PC-9 (cell line): ENCODE results near the gene TCF12.

Experiments used
- EZH2 ChIP-seq: fragments of 200-600 bp; sonication (generic); IDR thresholded peaks from 2 replicates; pipeline ENCODE4 v1.8.0; 2017; ENCODE audit warnings: antibody characterized with exemption, low read depth
- TF ChIP-seq, protein P1 (sequence below): fragments of 200-600 bp; sonication (generic); conservative IDR thresholded peaks from 2 replicates; pipeline ENCODE4 v1.6.1; 2017; ENCODE audit warnings: mixed run types, antibody characterized with exemption, mild to moderate bottlenecking, moderate library complexity

DNA sequence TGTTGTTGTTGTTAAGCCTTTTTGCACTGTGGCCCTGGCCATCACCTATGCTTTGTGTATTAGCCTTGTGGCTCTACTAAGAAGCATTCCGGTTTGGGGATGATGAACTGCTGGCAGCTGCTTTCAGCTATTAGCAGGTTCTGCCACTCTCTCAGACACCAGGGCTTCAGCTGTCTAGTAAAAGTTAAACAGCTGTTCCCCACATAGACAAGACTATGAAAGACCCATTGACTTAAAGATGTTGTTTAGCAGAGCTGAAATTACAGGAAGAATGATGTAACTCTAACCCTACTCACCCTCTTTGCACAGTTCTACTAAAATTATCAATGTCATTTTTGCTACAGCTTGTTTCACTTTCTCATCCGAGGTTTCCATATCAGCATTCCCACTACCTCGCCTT lies 326.7 kb downstream of the TCF12 start:
- TF ChIP-seq, protein P1, sequence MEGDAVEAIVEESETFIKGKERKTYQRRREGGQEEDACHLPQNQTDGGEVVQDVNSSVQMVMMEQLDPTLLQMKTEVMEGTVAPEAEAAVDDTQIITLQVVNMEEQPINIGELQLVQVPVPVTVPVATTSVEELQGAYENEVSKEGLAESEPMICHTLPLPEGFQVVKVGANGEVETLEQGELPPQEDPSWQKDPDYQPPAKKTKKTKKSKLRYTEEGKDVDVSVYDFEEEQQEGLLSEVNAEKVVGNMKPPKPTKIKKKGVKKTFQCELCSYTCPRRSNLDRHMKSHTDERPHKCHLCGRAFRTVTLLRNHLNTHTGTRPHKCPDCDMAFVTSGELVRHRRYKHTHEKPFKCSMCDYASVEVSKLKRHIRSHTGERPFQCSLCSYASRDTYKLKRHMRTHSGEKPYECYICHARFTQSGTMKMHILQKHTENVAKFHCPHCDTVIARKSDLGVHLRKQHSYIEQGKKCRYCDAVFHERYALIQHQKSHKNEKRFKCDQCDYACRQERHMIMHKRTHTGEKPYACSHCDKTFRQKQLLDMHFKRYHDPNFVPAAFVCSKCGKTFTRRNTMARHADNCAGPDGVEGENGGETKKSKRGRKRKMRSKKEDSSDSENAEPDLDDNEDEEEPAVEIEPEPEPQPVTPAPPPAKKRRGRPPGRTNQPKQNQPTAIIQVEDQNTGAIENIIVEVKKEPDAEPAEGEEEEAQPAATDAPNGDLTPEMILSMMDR: no peak
- no peak for TF ChIP-seq EZH2
